Right kidney (tissue), 1 donor: ENCODE measurements around the gene C6orf62.
"Not testable (repeated sequence)": the region's sequence is repeated elsewhere in the genome, so short reads cannot be mapped to it uniquely, and the experiment has no call there.

Experiments
- DNase-seq: peaks from one replicate; pipeline ENCODE4 v3.0.0-alpha.2; 2016

The C6orf62 gene

GRCh38 chr6:24668066-24668996 is 50.6 kb downstream of the C6orf62 start:
- DNase-seq, result not testable (repeated sequence)

DNA sequence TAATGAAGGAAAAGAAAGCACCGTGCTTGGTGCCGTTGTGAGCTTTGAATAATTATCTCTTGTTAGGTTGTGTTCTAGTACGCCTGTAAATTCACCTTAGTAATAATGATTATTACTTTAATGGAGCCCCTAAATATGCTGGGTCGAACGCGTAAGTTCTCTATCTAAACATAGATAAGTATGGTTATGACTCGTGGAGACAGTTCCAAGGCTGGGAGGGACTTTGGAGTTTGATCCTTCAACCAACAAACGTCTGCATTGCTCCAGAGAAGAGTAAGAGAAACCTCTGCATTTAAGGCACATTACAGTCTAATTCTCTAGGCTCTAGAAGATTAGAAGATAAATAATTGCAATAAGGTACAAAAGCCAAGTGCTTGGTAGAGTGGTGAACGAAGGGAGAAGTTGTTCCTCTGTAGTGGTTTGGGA is 51.6 kb downstream of the C6orf62 start:
- no peak for DNase-seq

- DNase-seq, result peak; percentile 92
Measured at GRCh38 chr6:24666641-24667377, 52.1 kb downstream of the C6orf62 start, which contains the start of the genes ACOT13 and TDP2. TSS of gene ACOT13 (plus strand) at chr6:24667077. CDS start at chr6:24667264, 187 bp downstream. TSS of gene TDP2 (minus strand) at chr6:24666899. CDS start at chr6:24666862, 37 bp downstream.

DNA sequence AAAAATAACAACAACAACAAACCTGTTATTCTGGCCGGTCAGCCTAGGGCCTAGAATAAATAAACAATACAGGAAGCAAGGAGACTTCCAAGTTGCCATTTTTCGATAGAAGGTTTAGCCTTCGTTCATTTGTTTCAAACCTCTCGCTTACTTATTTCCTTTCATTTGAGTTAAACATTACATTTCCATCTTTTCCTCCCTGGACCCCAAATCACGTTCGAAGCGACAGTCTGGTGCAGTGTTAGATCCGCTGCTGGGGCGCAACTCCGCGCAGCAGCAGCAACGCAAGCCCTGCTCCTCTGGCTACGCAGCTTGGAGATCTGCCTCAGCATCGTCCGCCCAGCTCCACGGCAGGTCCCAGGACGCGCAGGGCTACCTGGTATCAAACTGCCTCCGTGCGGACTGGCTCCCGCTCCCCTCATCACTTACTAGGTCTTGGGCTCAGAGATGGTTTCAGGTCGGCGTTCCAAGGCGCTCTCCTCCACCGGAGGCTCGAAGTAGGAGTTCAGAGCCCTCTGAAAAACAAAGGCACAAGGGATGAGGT is 52.8 kb downstream of the C6orf62 start:
- no peak for DNase-seq

GRCh38 chr6:24664046-24664987 is 54.6 kb downstream of the C6orf62 start:
- no peak for DNase-seq

DNA sequence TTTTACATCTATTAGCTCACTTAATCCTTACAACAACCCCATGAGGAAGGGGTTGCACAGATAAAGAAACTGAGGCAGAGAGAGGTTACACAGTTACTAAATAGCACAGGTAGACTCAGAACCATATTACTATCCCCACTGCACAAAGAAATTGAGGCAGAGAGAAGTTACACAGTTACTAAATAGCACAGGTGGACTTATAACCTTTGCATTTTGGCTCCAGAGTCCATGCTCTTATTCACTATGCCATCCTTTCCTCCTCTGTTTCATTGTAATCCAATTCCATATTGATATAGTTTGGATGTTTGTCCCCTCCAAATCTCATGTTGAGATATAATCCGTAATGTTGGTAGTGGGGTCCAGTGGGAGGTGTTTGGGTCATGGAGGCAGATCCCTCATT is 55.8 kb downstream of the C6orf62 start:
- no peak for DNase-seq

- DNase-seq, result no peak
Measured at GRCh38 chr6:24662236-24662635, 56.7 kb downstream of the C6orf62 start.

GRCh38 chr6:24661759-24662158 is 57.2 kb downstream of the C6orf62 start:
- DNase-seq, result not testable (repeated sequence)

DNA sequence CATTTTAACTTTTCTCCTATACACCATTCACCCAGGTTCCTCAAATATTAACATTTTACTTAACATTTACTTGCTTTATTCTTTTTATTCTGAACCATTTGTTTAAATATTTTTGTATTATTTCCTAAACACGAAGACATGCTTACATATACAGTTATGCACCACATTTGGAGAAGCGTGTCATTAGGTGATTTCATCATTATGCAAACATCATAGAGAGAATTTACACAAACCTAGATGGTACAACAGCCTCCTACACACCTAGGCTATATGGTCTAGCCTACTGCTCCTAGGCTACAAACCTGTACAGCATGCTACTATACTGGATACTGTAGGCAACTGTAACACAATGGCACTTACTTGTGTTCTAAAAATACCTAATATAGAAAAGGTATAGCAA is 58.8 kb downstream of the C6orf62 start:
- DNase-seq, result no peak

DNA sequence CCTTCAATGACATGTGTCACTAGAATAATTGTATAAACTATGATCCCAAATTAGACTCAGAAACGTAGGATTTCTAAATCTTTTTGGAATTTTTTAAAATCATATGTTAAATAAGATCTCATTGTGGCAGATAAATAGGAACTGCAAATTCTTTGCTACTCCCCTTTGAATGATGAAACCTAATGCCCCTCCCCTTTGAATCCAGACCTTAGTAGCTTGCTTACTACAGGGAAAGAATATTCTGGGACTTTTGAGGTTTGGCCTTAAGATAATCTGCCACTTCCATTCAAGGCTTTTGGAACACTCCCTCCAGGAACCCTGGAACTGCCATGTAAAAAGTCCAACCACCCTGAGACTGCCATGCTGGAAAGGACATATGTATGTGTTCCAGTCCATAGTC is 59.4 kb downstream of the C6orf62 start:
- DNase-seq, result no peak

GRCh38 chr6:24658573-24659560 is 60.1 kb downstream of the C6orf62 start:
- DNase-seq, result no peak

DNA sequence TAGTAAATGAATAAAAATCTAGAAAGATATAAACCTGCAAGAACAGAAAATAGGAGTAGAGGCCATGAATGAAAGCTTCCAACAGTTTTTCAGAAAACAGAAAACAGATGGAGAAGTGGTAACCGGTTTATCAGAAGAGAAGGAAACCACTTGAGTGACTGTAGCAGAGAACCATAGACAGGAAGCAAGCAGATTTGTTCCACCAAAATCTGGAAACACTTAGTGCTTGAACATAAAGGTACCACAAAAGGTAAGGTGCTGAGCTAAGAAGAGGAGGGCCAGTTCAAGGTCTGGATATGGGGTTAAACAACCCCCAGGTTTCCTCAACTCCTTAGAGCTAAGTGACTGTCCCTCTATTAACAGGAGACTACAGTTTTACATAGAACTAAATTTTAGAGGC is 63.7 kb downstream of the C6orf62 start:
- DNase-seq, result no peak
